Mucosa of stomach (tissue), 1 donor: ENCODE measurements around the gene PCSK2.

ENCODE experiments used
- H3K27me3 ChIP-seq: one replicate; pipeline ENCODE4 v1.7.0; 2013; ENCODE audit warnings: mild to moderate bottlenecking, low read length; ENCODE audit not compliant: control insufficient read depth, insufficient read depth
- H3K36me3 ChIP-seq: one replicate; pipeline ENCODE4 v1.7.0; 2013; ENCODE audit warnings: low read length; ENCODE audit not compliant: control insufficient read depth, insufficient read depth
- H3K4me1 ChIP-seq: one replicate; pipeline ENCODE4 v1.7.0; 2013; ENCODE audit warnings: mild to moderate bottlenecking, low read length; ENCODE audit not compliant: control insufficient read depth, insufficient read depth
- H3K4me3 ChIP-seq: one replicate; pipeline ENCODE4 v1.7.0; 2013; ENCODE audit warnings: low read length
- H3K9ac ChIP-seq: one replicate; pipeline ENCODE4 v1.7.0; 2013; ENCODE audit warnings: mild to moderate bottlenecking, low read length, moderate library complexity
- H3K9me3 ChIP-seq: one replicate; pipeline ENCODE4 v1.7.0; 2013; ENCODE audit warnings: mild to moderate bottlenecking, low read length, moderate library complexity; ENCODE audit not compliant: control insufficient read depth
- donor health status: Pancreatic carcinoma.

PCSK2 gene

DNA sequence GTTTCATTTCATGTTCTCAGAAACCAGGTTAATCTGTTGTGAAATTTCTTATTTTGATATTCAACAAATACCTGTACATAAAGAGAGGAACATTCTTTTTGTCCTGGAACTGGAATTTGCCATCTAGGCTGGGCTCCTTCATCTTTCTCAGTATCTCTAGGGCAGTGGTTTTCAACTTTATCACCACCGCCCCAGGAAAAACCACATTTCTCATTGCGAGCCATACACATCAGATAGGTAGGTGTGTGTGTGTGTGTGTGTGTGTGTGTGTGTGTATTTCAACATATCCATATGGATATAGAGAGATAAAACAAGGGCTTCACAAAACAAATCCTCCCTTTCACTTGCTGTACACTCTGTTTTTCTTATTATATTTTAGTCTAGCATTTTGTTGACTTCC, 280.2 kb downstream of the PCSK2 start:
- Histone ChIP-seq H3K4me3 (no peak overlapping the region), H3K4me1 (peaks cover 4% of the 10 kb centered on the region), H3K27me3 (no peaks in the 10 kb centered on the region), H3K36me3 (no peaks in the 10 kb centered on the region), H3K9ac (no peak overlapping the region), H3K9me3 (no peaks in the 10 kb centered on the region)

DNA sequence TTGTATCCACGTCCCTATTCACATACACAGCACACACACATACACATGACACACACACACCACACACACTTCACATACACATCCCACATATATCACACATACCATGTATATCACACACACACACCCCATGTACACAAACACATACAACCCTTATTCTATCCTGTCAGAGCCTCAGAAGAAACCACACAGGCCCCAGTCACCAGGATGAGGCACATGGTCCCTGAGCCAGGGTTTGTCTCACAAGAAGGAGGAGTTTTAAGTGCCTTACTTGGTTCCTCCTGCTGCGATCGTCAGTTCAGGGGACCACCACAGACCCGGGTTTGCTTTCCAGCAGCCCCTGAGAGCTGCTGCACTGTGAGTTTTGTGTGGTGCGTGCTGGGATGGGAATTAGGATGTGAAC, 280.7 kb downstream of the PCSK2 start:
- Histone ChIP-seq H3K36me3 (no peaks in the 10 kb centered on the region), H3K9me3 (no peaks in the 10 kb centered on the region), H3K27me3 (no peaks in the 10 kb centered on the region), H3K4me3 (no peak overlapping the region), H3K9ac (no peak overlapping the region), H3K4me1 (peaks cover 4% of the 10 kb centered on the region)

DNA sequence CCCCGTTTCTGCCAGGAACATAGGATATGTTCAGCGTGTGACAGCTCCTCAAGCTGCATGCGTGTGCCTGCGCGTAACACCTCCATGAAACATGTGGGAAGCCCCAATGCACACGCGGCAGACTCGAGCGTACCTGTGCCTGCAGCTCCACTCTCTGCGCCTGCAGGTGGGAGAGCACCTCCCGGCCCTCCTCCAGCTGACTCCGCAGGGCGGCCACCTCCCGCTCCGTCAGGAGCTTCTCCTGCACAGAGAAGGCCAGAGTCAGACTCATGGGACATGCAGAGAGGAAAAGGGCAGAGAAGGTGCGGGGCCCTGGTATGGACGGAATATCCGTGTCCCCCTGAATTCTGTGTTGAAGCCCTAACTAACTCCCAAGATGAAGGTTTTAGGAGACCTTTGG, 281.9 kb downstream of the PCSK2 start:
- Histone ChIP-seq H3K4me3 (no peak overlapping the region), H3K36me3 (no peaks in the 10 kb centered on the region), H3K4me1 (peaks cover 4% of the 10 kb centered on the region), H3K9ac (no peak overlapping the region), H3K27me3 (no peaks in the 10 kb centered on the region), H3K9me3 (no peaks in the 10 kb centered on the region)

DNA sequence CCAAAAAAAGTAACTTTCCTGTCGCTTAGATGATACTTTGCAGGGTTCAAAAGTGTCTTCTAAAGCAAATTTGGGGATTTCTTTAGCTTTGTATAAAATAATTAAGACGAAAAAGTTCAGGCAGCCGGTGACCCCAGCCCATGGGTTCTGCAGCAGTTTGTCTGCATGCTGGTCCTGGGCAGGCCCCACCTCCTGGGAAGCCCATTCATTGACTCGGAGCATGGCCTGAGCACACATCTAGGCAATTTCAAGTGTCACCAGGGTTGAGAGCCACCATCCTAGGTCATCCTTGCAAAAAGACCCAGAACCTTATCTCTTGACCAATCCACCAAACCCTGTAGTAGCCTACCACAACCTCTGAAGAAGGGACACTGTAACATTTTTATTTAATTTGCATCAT, 283.7 kb downstream of the PCSK2 start:
- H3K4me3 ChIP-seq: no peak overlapping the region
- no peak overlapping the region for H3K9ac ChIP-seq
- H3K27me3 ChIP-seq: no peaks in the 10 kb centered on the region
- H3K4me1 ChIP-seq: peaks cover 2% of the 10 kb centered on the region
- no peaks in the 10 kb centered on the region for H3K36me3 ChIP-seq
- no peaks in the 10 kb centered on the region for H3K9me3 ChIP-seq

DNA sequence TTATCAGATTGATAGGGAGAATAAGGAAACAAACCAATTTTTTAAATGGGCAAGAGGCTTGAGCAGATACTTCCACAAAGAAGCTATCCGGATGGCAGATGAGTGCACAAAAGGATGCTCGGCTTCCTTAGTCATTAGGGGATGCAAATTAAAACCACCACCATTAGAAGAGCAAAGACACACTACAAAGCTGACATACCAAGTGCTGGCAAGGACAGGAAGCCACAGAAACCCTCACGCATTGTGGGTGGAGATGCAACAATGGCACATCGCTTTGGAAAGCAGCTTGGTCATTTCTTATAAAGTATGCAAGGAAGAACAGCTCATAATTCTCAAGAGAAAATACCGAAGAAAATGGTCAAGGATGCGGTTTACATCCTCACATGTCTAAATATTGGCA, 284.6 kb downstream of the PCSK2 start:
- H3K9me3 ChIP-seq: no peaks in the 10 kb centered on the region
- H3K4me1 ChIP-seq: no peaks in the 10 kb centered on the region
- no peaks in the 10 kb centered on the region for H3K27me3 ChIP-seq
- no peaks in the 10 kb centered on the region for H3K36me3 ChIP-seq
- H3K4me3 ChIP-seq: no peak overlapping the region
- H3K9ac ChIP-seq: no peak overlapping the region

DNA sequence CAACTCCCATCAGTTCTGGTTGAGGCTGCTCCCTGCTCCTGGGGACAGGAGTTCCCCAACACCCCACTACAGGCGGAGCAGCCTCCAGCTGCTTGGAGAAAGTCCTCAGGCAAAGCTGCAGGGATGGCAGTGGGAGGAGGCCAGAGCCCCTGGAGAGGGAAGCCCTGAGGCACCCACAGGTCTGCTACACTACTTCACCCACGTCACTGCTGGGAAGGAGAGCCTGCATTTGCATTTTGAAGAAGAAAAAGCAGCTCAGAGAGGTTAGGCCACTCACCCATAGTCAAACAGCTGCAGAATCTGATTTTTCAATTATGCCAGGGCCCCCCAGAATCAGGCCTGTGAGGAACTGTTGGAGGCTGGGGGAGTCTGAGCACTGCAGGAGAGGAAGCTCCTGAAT, 287.1 kb downstream of the PCSK2 start:
- no peaks in the 10 kb centered on the region for H3K36me3 ChIP-seq

DNA sequence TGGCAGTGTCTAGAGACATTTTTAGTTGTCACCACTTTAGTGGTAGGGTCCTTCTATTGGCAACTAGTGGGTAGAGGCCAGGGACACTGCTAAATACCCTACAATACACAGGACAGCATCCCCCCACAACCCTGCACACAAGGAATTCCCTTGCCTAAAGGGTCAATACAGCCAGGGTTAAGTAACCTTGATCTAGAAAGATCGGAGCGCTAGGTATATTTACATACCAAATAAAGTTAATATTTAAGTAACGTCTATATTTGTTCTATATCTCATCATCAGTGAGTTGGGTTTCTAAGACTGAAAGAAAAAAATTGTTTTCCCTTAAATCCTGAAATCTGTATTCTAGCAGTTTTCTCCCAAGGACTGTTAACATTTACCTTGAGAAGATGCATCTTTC, 288.2 kb downstream of the PCSK2 start:
- no peaks in the 10 kb centered on the region for H3K9me3 ChIP-seq
- no peak overlapping the region for H3K4me3 ChIP-seq
- H3K27me3 ChIP-seq: no peaks in the 10 kb centered on the region
- H3K4me1 ChIP-seq: no peaks in the 10 kb centered on the region
- H3K36me3 ChIP-seq: no peaks in the 10 kb centered on the region
- no peak overlapping the region for H3K9ac ChIP-seq

More for the DNA sequence above, 287.1 kb downstream of the PCSK2 start:
- H3K9me3 ChIP-seq: no peaks in the 10 kb centered on the region
- H3K4me1 ChIP-seq: no peaks in the 10 kb centered on the region
- no peak overlapping the region for H3K4me3 ChIP-seq
- H3K27me3 ChIP-seq: no peaks in the 10 kb centered on the region
- H3K9ac ChIP-seq: no peak overlapping the region

DNA sequence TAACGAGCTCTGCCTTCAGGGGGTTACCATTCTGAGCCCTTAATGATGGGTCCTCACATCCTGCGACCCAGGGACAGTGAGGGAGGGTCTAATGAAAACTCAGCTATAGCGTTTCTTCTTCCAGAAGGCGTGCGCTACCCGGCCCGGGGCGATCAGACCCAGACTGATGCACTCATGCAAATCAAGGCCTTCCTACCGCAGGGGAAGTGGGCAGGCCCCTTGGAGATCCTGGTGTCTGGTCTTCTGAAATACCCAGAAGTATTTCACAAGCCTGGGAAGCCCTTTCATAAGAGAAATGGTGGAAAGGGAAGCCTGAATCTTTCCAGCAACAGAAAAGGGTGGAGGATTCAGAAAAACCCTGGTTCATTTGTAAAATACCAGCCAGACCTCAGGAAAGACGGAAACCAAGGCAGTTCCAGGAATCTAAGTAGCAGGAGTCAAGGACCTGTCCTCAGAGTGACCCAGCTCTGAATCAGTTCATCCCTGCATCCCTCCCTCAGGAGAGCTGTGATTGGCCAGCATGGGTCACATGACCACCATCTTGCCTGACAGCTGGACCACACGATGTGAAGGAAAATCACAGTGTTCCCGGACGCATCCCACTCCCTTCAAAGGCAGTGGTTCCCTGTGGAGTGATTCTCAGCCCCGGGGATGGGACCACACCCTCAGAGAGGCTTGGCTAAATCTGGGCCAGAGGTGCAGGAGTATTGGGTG, 291.7 kb downstream of the PCSK2 start:
- H3K9me3 ChIP-seq: no peaks in the 10 kb centered on the region
- H3K4me3 ChIP-seq: no peak overlapping the region
- no peaks in the 10 kb centered on the region for H3K4me1 ChIP-seq
- no peaks in the 10 kb centered on the region for H3K36me3 ChIP-seq
- H3K27me3 ChIP-seq: no peaks in the 10 kb centered on the region
- H3K9ac ChIP-seq: no peak overlapping the region

DNA sequence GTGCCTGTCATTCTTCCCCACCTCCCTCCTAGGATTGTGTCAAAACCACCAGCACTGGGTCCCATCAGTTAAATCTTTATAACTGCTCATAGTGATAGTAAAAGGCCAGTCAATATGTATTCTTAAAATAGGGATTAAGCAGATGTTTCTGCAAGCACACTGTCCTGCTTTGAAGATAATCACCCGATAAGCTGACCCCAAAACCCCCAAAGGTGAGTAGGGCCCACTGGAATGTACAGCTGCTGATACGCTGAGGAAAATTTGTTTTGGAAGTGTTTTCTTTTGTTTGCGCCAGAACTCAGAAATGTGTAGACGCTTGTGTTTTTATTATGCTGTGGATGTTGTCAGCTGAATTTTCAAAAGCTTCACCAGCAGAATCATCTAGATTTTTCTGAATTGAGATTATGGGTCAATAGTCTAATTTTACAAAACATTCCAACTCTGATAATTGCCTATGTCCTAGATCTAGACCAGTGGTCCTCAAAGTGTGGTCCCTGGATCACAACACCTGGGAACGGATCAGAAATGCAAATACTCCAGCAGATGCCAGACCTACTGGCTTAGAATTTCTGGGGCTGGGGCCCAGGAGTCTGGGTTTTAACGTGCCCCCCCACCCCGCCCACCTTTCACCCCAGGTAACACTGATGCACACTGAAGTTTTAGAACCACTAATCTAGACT, 292.9 kb downstream of the PCSK2 start:
- no peaks in the 10 kb centered on the region for H3K36me3 ChIP-seq
- no peak overlapping the region for H3K4me3 ChIP-seq
- no peak overlapping the region for H3K9ac ChIP-seq
- H3K27me3 ChIP-seq: no peaks in the 10 kb centered on the region
- no peaks in the 10 kb centered on the region for H3K4me1 ChIP-seq
- no peaks in the 10 kb centered on the region for H3K9me3 ChIP-seq

DNA sequence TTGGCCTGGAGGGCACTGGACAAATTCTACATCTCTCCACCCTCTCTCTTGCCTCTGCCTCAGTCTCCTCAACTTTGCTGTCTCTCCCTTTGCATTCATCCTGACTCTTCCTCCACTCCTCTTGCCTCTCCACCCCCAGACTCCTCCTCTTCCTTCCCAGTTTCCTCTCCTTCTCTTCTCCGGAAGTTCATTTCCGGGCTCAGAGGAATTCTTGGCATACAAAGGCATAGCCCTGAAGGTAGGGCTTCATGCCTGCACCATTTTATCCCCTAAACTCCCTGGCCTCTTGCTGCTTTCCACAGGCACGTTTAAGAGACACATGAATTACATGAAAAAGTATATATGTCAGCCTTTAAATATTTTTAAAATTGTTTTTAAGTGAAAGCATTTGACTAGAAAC, 293.7 kb downstream of the PCSK2 start:
- H3K4me3 ChIP-seq: no peak overlapping the region
- no peaks in the 10 kb centered on the region for H3K4me1 ChIP-seq
- no peak overlapping the region for H3K9ac ChIP-seq
- H3K9me3 ChIP-seq: no peaks in the 10 kb centered on the region
- no peaks in the 10 kb centered on the region for H3K27me3 ChIP-seq
- no peaks in the 10 kb centered on the region for H3K36me3 ChIP-seq

DNA sequence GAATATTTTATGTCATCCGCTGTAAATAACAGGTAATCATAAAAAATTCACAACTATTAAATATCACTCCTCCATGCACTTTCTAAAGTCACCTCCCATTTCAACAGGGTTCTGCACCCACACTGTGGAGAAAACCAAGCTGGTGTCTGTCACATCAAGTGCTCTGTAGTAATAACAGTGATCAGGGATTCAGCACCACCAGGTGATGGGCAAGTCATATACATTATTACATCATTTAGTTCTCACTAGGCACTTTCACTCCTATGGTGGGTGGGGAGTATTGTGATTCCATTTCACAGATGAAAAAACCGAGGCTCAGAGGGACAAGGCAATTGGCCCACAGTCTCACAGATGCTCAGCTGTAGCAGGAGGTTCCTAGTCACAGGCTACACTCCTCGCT, 295.7 kb downstream of the PCSK2 start:
- H3K9ac ChIP-seq: no peak overlapping the region
- no peak overlapping the region for H3K4me3 ChIP-seq
- no peaks in the 10 kb centered on the region for H3K36me3 ChIP-seq
- no peaks in the 10 kb centered on the region for H3K9me3 ChIP-seq
- no peaks in the 10 kb centered on the region for H3K4me1 ChIP-seq
- H3K27me3 ChIP-seq: no peaks in the 10 kb centered on the region

DNA sequence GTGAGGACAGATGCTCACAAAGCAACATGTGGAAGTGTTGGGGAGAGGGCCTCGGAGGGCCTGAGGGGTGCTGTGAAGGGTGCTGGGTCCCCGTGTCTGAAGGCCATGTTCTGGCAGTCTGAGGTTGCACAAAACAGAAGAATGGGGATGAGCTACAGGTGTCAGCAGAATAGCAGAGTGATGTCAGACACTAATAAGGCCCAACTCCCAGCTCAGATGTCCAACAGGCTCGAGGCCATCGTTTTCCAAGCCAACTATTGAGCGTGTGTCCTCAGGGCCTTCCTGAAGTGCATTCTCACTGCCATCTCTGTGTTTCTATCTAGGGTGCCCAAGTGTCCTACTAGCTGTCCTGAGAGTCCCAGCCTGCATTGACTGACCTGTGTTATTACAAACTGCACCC, 296.5 kb downstream of the PCSK2 start:
- H3K27me3 ChIP-seq: no peaks in the 10 kb centered on the region
- no peak overlapping the region for H3K4me3 ChIP-seq
- H3K4me1 ChIP-seq: no peaks in the 10 kb centered on the region
- H3K9me3 ChIP-seq: no peaks in the 10 kb centered on the region
- no peak overlapping the region for H3K9ac ChIP-seq
- no peaks in the 10 kb centered on the region for H3K36me3 ChIP-seq
